HG02759 (cell line): Measurements from ENCODE around the gene WDCP.
"Not testable (repeated sequence)": the region's sequence is repeated elsewhere in the genome, so short reads cannot be mapped to it uniquely, and the experiment has no call there.

Experiments used
- ATAC-seq: cut with Tn5 transposase; IDR thresholded peaks from one replicate; pipeline ENCODE4 v1.9.1; 2021; ENCODE audit warnings: mild to moderate bottlenecking, moderate library complexity; ENCODE audit not compliant: unreplicated experiment

The WDCP gene

GRCh38 chr2:24046930-24047702 lies at the start of gene WDCP:
Gene WDCP, minus strand, starts transcription at chr2:24047391. Its CDS starts 7,897 bp downstream, at chr2:24039494.
- peak; percentile 99 for ATAC-seq

- not testable (repeated sequence) for ATAC-seq
Measured at GRCh38 chr2:24095171-24095677, 48.0 kb upstream of the WDCP start.

- ATAC-seq, result not testable (repeated sequence)
Measured at GRCh38 chr2:24093270-24093669, 46.1 kb upstream of the WDCP start.

- no peak for ATAC-seq
Measured at GRCh38 chr2:24088821-24089359, 41.7 kb upstream of the WDCP start.

GRCh38 chr2:24087032-24087431 lies 39.8 kb upstream of the WDCP start:
- no peak for ATAC-seq

- ATAC-seq, result no peak
Measured at GRCh38 chr2:24086241-24086640, 39.0 kb upstream of the WDCP start.

GRCh38 chr2:24085200-24085489 lies 38.0 kb upstream of the WDCP start:
- no peak for ATAC-seq

GRCh38 chr2:24084386-24085199 lies 37.4 kb upstream of the WDCP start, which contains the start of gene TP53I3:
Gene TP53I3, minus strand, starts transcription at chr2:24084834. Its CDS starts 508 bp downstream, at chr2:24084326.
- peak; percentile 85 for ATAC-seq

GRCh38 chr2:24083567-24084385 lies 36.6 kb upstream of the WDCP start:
- peak; percentile 74 for ATAC-seq

GRCh38 chr2:24082787-24083566 lies 35.8 kb upstream of the WDCP start:
- no peak for ATAC-seq

GRCh38 chr2:24080701-24081100 lies 33.5 kb upstream of the WDCP start:
- no peak for ATAC-seq

GRCh38 chr2:24077879-24078278 lies 30.7 kb upstream of the WDCP start:
- ATAC-seq, result no peak

GRCh38 chr2:24077535-24077877 lies 30.3 kb upstream of the WDCP start:
- no peak for ATAC-seq

GRCh38 chr2:24076849-24077534 lies 29.8 kb upstream of the WDCP start:
- peak; percentile 20 for ATAC-seq

- ATAC-seq, result peak; percentile 94
Measured at GRCh38 chr2:24075915-24076848, 29.0 kb upstream of the WDCP start, which contains the start of gene SF3B6. Gene SF3B6, minus strand, starts transcription at chr2:24076326. Its CDS starts 97 bp downstream, at chr2:24076229.

GRCh38 chr2:24075259-24075658 lies 28.1 kb upstream of the WDCP start:
- no peak for ATAC-seq

GRCh38 chr2:24073816-24074215 lies 26.6 kb upstream of the WDCP start:
- no peak for ATAC-seq

- ATAC-seq, result no peak
Measured at GRCh38 chr2:24072259-24072658, 25.1 kb upstream of the WDCP start.
